Activated T-cell treated with anti-CD3 and anti-CD28 coated beads, Interleukin-2, amount 50 U/mL, for 72 hours (primary cell): ENCODE data around the gene TAOK1. TPM values are rescaled to one million over a fixed set of nuclear protein-coding genes. Genes with fewer than 3 reads are reported as not detected.

Experiments
- ATAC-seq, 2 donors: fragments of 150-1000 bp; cut with Tn5 transposase; replicated peaks in 1 of 2; 2 replicates each; pipeline ENCODE4 v1.10.0; 2021; ENCODE audit warnings: moderate library complexity in 2 of 2, mild to moderate bottlenecking in 1 of 2
- DNase-seq, 2 donors: peaks; one replicate each; pipeline ENCODE4 v3.0.0; 2021 to 2022; ENCODE audit warnings: mixed read lengths in 1 of 2
- H3K27ac Mint-ChIP-seq: one replicate; pipeline ENCODE4 v1.8.0; 2022; ENCODE audit warnings: mild to moderate bottlenecking, moderate library complexity, mixed read lengths
- H3K27me3 Mint-ChIP-seq: one replicate; pipeline ENCODE4 v1.8.0; 2022; ENCODE audit warnings: low read depth, mixed read lengths
- H3K36me3 Mint-ChIP-seq, 2 donors: one replicate each; pipeline ENCODE4 v1.8.0; 2022; ENCODE audit warnings: mixed read lengths in 2 of 2, mild to moderate bottlenecking in 1 of 2; ENCODE audit not compliant: insufficient read depth in 2 of 2
- H3K4me1 Mint-ChIP-seq: one replicate; pipeline ENCODE4 v1.8.0; 2022; ENCODE audit warnings: low read depth, mixed read lengths
- H3K4me3 Mint-ChIP-seq, 2 donors: one replicate each; pipeline ENCODE4 v1.8.0; 2022; ENCODE audit warnings: mild to moderate bottlenecking in 2 of 2, mixed read lengths in 2 of 2, moderate library complexity in 2 of 2
- H3K9me3 Mint-ChIP-seq, 2 donors: one replicate each; pipeline ENCODE4 v1.8.0; 2022; ENCODE audit warnings: mixed read lengths in 2 of 2
- total RNA-seq, 2 donors: library from RNA; stranded (reverse); gene quantifications; one replicate each; pipeline ENCODE4 v1.2.3, GENCODE V29; 2022

TAOK1 gene
- total RNA-seq, 2 donors from 2014 or later = 39.3 to 48.1 TPM

DNA sequence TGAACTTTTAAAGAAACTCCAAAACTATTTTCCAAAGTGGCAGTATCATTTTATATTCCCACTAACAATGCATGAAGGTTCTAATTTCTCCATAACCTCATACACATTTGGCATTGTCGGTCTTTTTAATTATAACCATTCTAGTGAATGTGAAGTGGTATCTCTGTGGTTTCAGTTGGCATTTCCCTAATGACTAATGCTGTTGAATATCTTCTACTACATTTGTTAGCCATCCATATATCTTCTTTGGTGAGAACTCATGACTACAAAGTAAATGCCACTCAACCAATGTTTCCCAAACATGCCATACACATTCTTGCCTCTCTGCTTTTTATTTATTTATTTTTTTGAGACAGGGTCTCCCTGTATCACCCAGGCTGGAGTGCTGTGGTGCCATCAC, 31.7 kb upstream of the TAOK1 start:
- no peak for ATAC-seq
- H3K27me3 Mint-ChIP-seq = no peaks in the 10 kb centered on the region
- H3K36me3 Mint-ChIP-seq = no peaks in the 10 kb centered on the region
- H3K4me3 Mint-ChIP-seq = no peak overlapping the region
- H3K4me1 Mint-ChIP-seq = peaks cover 20% of the 10 kb centered on the region
- no peak overlapping the region for H3K27ac Mint-ChIP-seq
- no peak for DNase-seq
- H3K9me3 Mint-ChIP-seq = no peaks in the 10 kb centered on the region

DNA sequence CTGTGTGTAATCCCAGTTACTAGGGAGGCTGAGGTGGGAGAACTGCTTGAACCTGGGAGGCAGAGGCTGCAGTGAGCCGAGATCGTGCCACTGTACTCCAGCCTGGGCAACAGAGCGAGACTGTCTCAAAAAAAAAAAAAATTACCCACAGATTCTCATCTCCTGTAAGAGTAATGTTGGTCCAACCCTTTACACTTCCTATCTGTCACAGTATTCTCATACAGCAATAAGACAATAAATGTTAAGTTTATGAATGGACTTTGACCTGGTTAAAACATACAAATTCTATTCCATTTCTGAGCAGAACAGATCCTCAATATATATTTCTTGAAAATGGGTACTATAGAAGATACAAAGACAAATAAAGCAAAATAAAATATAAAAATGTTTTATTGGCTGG, 30.4 kb upstream of the TAOK1 start:
- Mint-ChIP-seq H3K36me3 (no peaks in the 10 kb centered on the region), H3K27ac (no peak overlapping the region), H3K27me3 (no peaks in the 10 kb centered on the region), H3K4me1 (peaks cover 20% of the 10 kb centered on the region), H3K9me3 (no peaks in the 10 kb centered on the region), H3K4me3 (no peak overlapping the region)
- ATAC-seq (no peak), DNase-seq (no peak)

DNA sequence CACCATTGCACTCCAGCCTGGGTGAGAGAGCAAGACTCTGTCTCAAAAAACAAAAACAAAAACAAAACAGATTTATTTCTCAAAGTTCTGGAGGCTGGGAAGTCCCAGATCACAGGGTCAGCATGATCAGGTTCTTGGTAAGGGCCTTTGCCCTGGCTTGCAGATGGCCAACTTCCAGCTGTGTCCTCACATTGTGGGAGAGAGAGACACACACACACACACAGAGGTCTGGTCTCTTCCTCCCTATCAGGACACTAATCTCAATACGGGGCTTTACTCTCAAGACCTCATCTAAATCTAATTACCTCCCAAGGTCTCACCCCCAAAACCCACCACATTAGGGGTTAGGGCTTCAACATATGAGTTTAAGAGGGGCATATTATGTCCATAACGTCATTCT, 26.4 kb upstream of the TAOK1 start:
- H3K4me3 Mint-ChIP-seq = no peak overlapping the region
- H3K9me3 Mint-ChIP-seq = no peaks in the 10 kb centered on the region
- ATAC-seq (no peak), DNase-seq (no peak)
- no peaks in the 10 kb centered on the region for H3K27me3 Mint-ChIP-seq
- H3K4me1 Mint-ChIP-seq = peaks cover 9% of the 10 kb centered on the region
- H3K27ac Mint-ChIP-seq = no peak overlapping the region
- no peaks in the 10 kb centered on the region for H3K36me3 Mint-ChIP-seq

DNA sequence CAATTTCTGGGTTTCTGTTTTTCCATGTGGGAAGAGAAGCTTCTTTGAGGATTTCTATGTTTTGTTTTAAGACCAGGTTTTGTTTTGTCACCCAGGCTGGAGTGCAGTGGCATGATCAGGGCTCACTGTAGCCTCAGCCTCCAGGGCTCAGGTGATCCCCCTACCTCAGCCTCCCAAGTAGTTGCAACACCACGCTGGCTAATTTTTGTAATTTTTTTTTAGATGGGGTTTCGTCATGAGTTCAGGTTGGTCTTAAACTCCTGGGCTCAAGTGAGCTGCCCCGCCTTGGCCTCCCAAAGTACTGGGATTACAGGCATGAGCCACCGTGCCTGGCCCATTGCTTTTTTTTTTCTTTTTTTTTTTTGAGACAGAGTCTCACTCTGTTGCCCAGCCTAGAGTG, 25.5 kb upstream of the TAOK1 start:
- no peak overlapping the region for H3K4me3 Mint-ChIP-seq
- H3K27ac Mint-ChIP-seq = no peak overlapping the region
- no peaks in the 10 kb centered on the region for H3K36me3 Mint-ChIP-seq
- DNase-seq (no peak), ATAC-seq (no peak)
- no peaks in the 10 kb centered on the region for H3K9me3 Mint-ChIP-seq
- no peaks in the 10 kb centered on the region for H3K27me3 Mint-ChIP-seq
- H3K4me1 Mint-ChIP-seq = peaks cover 6% of the 10 kb centered on the region

DNA sequence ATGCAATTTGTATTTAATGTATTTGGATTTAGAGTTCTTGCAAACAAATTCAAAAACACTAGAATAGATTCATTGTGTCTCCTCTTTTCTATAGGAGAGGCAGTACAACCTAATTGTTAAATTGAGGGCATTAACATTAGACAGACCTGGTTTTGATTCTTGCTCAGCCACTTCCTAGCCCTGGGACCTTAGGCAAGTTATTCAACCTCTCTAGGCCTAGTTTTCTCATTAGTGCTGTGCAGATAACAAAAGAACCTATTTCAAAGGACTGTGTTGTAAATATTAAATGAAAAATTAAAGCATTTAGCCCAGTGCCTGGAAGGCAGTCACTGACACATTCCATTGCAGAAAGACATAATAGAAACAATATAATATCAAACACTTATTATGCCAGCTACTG, 22.0 kb upstream of the TAOK1 start:
- no peaks in the 10 kb centered on the region for H3K9me3 Mint-ChIP-seq
- H3K27ac Mint-ChIP-seq = no peak overlapping the region
- no peaks in the 10 kb centered on the region for H3K27me3 Mint-ChIP-seq
- H3K4me1 Mint-ChIP-seq = peaks cover 3% of the 10 kb centered on the region
- no peak for ATAC-seq
- no peaks in the 10 kb centered on the region for H3K36me3 Mint-ChIP-seq
- no peak overlapping the region for H3K4me3 Mint-ChIP-seq
- no peak for DNase-seq

DNA sequence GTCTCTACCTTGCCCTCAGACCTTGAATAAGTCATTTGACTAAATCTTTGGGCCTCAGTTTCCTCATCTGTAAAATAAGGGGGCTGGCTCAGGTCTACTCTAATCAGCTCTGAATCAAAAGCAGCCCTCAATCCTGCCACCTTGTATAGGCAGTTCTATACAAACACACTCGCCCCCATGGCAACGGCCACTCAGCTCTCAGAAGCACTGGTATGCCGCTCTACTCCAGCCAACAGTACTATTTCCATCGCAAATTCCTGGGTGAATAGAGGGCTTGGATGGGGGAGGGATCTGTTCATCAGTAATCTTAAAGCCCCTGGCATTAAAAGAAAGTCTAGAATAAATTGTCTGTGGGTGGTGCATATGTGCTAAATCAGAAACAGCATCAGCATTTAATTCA, 21.2 kb upstream of the TAOK1 start:
- Mint-ChIP-seq H3K27ac (no peak overlapping the region), H3K27me3 (no peaks in the 10 kb centered on the region), H3K9me3 (no peaks in the 10 kb centered on the region), H3K4me3 (no peak overlapping the region), H3K4me1 (no peaks in the 10 kb centered on the region), H3K36me3 (no peaks in the 10 kb centered on the region)
- ATAC-seq (no peak), DNase-seq (no peak)

DNA sequence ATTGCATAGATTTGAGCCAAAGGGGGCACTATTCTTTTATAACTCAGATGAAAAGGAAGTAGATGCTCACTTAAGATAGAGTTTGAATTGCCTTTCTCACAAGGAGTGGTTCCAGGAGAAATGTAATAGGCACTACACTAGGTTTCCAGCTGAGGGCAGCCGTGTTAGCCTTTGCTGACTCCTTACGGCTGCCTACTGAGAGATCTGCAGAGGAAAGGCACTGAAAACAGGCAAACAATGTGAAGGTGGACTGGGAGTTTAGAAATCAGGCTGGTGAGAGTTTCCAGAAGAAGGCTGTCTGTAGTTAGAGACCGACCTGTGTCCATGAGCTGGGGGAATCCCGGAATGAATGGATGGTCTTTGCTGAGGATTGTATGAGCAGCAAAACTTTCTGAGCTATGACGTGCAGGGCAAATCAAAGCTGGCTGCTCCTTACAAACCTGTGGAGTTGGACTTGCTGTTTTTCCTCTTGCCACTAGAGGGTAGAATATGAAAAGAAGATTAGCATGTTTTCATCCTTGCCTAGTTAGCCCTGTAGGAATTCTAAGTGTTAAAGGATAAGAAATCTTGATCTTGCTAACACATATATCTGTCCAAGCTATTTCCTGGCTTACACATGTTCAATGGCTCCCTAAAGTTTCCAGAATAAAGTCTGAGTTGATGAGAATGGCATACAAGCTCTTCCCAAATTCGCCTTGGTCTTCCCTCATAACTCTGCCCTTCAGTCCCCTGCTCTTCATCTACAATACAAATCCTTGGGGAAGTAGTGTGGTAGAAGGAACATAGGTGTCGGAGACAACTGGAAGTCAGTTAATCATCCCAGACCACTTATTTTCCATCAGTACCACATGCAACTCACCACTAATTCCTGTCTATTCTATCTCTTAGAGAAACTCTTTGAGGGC, 20.1 kb upstream of the TAOK1 start:
- DNase-seq (peak; percentile 44 to 53), ATAC-seq (peak; percentile 94 to 95)
- Mint-ChIP-seq H3K27me3 (no peaks in the 10 kb centered on the region), H3K9me3 (no peaks in the 10 kb centered on the region), H3K27ac (no peak overlapping the region), H3K4me3 (no peak overlapping the region), H3K36me3 (no peaks in the 10 kb centered on the region), H3K4me1 (no peaks in the 10 kb centered on the region)

DNA sequence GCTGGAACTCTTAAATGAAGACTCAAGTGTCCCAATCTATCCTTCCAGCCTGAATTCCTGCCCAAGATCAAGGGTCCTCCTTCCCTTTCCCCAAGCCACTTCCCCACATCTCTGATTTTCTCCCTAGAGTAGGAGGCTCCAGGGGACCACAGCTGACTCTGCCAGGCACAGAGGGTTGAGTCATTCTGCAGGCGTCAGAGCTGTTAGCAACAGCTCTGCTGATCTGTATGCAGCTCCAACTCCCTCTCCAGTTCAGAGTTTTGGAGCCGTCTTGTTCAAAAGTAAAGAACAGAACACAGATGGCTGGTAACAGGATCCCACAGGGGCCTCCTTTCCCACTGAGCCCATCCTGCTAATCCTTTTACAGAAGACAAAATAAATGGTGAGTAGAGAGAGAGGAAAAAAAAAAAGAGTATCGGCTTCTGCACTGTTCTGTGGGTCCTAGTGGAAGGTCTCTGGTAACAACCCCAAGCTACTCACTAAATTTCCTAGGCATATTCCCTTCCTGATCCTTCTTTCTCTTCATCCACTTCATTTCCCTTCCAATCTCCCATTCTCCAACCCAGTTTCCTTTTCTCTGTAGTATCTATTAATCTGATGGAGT, 13.4 kb upstream of the TAOK1 start:
- no peak for DNase-seq
- ATAC-seq = no peak
- H3K4me1 Mint-ChIP-seq = no peaks in the 10 kb centered on the region
- no peaks in the 10 kb centered on the region for H3K9me3 Mint-ChIP-seq
- H3K4me3 Mint-ChIP-seq = no peak overlapping the region
- H3K27ac Mint-ChIP-seq = no peak overlapping the region
- H3K36me3 Mint-ChIP-seq = no peaks in the 10 kb centered on the region
- no peaks in the 10 kb centered on the region for H3K27me3 Mint-ChIP-seq

DNA sequence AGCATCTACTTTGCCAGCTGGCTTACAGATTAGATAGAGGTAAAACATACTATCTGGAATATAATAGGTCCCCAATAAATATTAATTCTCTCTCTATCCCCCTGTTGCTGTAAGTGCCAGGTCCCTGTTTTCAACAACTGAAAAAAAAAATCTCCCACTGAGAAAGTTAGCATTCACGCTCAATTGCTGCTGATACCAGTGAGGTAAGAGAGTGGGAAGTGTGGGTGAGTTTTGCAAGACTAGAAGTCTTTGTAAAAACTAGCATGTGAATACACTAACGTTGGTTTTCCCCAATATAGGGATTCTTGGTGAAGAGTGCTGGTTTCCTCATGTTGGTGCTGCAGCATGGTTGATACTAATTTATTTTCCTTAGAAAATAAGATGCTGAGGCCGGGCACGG, 11.7 kb upstream of the TAOK1 start:
- H3K27ac Mint-ChIP-seq = no peak overlapping the region
- DNase-seq (no peak), ATAC-seq (no peak)
- H3K4me1 Mint-ChIP-seq = no peaks in the 10 kb centered on the region
- no peaks in the 10 kb centered on the region for H3K36me3 Mint-ChIP-seq
- no peak overlapping the region for H3K4me3 Mint-ChIP-seq
- no peaks in the 10 kb centered on the region for H3K27me3 Mint-ChIP-seq
- no peaks in the 10 kb centered on the region for H3K9me3 Mint-ChIP-seq

DNA sequence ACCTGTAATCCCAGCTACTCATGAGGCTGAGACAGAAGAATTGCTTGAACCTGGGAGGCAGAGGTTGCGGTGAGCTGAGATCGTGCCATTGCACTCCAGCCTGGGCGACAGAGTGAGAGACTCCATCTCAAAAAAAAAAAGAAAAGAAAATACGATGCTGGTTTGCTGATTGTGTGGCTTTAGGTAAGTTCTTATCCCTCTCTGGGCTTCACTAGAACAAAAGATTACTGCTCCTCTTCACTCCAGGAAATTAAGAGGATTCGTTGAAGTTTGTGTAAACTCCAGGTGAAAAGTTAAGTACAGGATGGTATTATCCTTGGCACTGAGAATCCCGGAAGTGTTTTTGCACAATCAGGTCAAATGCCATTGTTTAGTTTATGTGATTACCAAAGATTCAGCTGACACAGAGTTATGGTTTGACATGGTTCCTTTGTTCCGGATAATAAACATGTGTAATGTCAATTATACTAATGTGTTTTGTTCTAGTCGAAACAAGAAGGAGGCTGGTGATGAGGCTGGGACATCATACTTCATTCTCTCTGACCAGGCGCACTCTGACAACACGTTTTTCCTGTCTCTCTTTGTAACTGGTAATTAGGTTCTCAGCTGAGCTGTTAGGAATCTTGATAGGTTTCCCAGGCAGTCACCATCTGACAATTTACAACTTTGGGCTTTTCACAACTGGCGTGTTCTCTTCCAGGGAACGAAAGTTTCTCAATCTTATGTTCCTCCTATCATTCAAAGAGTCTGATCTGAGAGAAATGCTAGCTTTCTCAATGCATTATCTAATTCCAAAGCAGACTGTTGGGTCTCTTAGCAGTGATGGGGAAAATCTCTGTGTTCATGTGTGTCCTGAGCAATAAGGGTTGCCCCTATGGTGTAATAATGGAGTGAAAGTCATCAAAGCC, 10.8 kb upstream of the TAOK1 start:
- Mint-ChIP-seq H3K9me3 (no peaks in the 10 kb centered on the region), H3K36me3 (no peaks in the 10 kb centered on the region), H3K27me3 (no peaks in the 10 kb centered on the region), H3K4me1 (no peaks in the 10 kb centered on the region), H3K27ac (no peak overlapping the region), H3K4me3 (no peak overlapping the region)
- DNase-seq = no peak
- ATAC-seq = no peak

DNA sequence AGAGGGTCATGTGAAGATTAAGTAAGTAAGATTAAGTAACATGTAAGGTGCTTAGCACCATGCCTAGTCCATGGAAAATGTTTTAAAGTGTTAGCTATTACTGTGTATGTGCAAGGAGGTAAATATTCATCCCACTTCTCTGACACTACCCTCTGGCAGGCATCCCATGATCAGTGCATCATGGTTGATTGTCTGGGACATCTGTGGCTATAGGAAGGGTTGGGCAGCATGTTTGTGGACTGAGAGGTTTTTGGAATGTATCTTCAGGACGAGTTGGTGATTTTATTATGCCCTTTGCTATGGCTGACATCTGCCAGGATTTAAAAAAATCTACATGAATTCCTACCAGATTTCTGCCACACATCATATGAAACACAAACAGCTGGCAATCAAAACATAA, 6.5 kb upstream of the TAOK1 start:
- DNase-seq = no peak

DNA sequence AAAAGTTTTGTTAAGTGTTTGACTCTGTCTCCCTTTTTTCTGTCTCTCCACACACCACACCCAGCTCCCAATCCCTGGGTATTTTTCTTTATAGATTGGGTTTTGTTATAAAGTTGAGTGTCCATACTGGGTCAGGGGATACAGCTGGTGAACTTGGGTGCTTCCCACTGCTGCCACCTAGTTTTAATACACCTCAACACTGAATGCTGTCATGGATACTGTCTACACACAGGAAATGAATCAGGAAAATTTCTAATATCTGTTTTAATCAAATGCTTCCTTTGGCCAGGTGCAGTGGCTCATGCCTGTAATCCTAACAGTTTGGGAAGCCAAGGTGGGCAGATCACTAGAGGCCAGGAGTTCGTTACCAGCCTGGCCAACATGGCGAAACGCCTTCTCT, 5.3 kb upstream of the TAOK1 start:
- peaks cover 7% of the 10 kb centered on the region for H3K4me1 Mint-ChIP-seq
- DNase-seq (no peak), ATAC-seq (no peak)
- H3K36me3 Mint-ChIP-seq = no peaks in the 10 kb centered on the region
- no peak overlapping the region for H3K27ac Mint-ChIP-seq
- H3K4me3 Mint-ChIP-seq = no peak overlapping the region
- H3K9me3 Mint-ChIP-seq = no peaks in the 10 kb centered on the region
- H3K27me3 Mint-ChIP-seq = no peaks in the 10 kb centered on the region

More for the DNA sequence above, 6.5 kb upstream of the TAOK1 start:
- H3K9me3 Mint-ChIP-seq = no peaks in the 10 kb centered on the region
- H3K36me3 Mint-ChIP-seq = no peaks in the 10 kb centered on the region
- H3K4me1 Mint-ChIP-seq = no peaks in the 10 kb centered on the region
- no peaks in the 10 kb centered on the region for H3K27me3 Mint-ChIP-seq
- no peak for ATAC-seq
- H3K4me3 Mint-ChIP-seq = no peak overlapping the region
- H3K27ac Mint-ChIP-seq = no peak overlapping the region

DNA sequence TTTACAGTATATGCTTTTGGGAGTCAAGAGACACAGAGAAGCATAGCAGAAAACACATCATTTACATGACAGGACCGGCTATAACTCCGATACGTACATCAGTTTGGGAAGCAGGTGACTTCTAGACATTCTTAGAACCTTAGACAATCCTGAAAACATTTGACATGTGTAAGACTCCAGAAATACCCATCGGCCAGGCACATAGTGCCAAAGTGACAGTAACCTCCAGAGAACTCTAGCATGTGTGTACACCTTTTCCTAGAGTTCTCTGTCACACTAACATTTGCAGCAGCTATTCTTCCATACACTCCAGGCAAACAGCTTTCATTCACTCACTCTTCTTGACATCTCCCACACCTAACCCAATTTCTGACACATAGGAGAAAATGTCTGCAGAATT, 3.4 kb upstream of the TAOK1 start:
- ATAC-seq (no peak), DNase-seq (no peak)
- H3K27ac Mint-ChIP-seq = no peak overlapping the region
- H3K4me3 Mint-ChIP-seq = no peak overlapping the region
- H3K36me3 Mint-ChIP-seq = peaks cover 3 to 6% of the 10 kb centered on the region in 2 donors
- peaks cover 14% of the 10 kb centered on the region for H3K4me1 Mint-ChIP-seq
- no peaks in the 10 kb centered on the region for H3K9me3 Mint-ChIP-seq
- no peaks in the 10 kb centered on the region for H3K27me3 Mint-ChIP-seq
